H9 (cell line): ENCODE measurements around the gene MLPH. TPM values are rescaled to one million over a fixed set of nuclear protein-coding genes. Genes with fewer than 3 reads are reported as not detected.

ENCODE experiments used
- DNase-seq: peaks from one replicate; pipeline ENCODE4 v3.0.0-alpha.2; 2017
- H2AFZ ChIP-seq: one replicate; pipeline ENCODE4 v1.6.1; 2013; ENCODE audit warnings: mild to moderate bottlenecking, low read length, control low read depth, moderate library complexity
- H2AK5ac ChIP-seq: 2 replicates; pipeline ENCODE4 v1.6.1; 2013; ENCODE audit warnings: low read length, control low read depth, mixed read lengths; ENCODE audit not compliant: insufficient read length
- H2BK120ac ChIP-seq: one replicate; pipeline ENCODE4 v1.6.1; 2013; ENCODE audit warnings: low read depth, mild to moderate bottlenecking, low read length, control low read depth, inconsistent platforms; ENCODE audit not compliant: poor library complexity, severe bottlenecking
- H2BK12ac ChIP-seq: 2 replicates; pipeline ENCODE4 v1.6.1; 2013; ENCODE audit warnings: low read length, control low read depth, mixed read lengths, low read depth; ENCODE audit not compliant: insufficient read length
- H2BK15ac ChIP-seq: 2 replicates; pipeline ENCODE4 v1.6.1; 2013; ENCODE audit warnings: low read depth, low read length, control low read depth
- H2BK20ac ChIP-seq: one replicate; pipeline ENCODE4 v1.6.1; 2013; ENCODE audit warnings: low read depth, mild to moderate bottlenecking, low read length, control low read depth, inconsistent platforms; ENCODE audit not compliant: poor library complexity, severe bottlenecking
- H2BK5ac ChIP-seq: 2 replicates; pipeline ENCODE4 v1.6.1; 2013; ENCODE audit warnings: low read length, control low read depth, mixed read lengths; ENCODE audit not compliant: insufficient read length
- H3K14ac ChIP-seq: 2 replicates; pipeline ENCODE4 v1.6.1; 2013; ENCODE audit warnings: low read length, control low read depth; ENCODE audit not compliant: insufficient read depth
- H3K18ac ChIP-seq: 2 replicates; pipeline ENCODE4 v1.6.1; 2013; ENCODE audit warnings: low read depth, mild to moderate bottlenecking, mixed read lengths, low read length, control low read depth; ENCODE audit not compliant: insufficient read length
- H3K23ac ChIP-seq: 2 replicates; pipeline ENCODE4 v1.6.1; 2013; ENCODE audit warnings: low read length, control low read depth, mixed read lengths, low read depth; ENCODE audit not compliant: insufficient read length
- H3K23me2 ChIP-seq: 2 replicates; pipeline ENCODE4 v1.6.1; 2013; ENCODE audit warnings: low read depth, mild to moderate bottlenecking, mixed read lengths, low read length, control low read depth; ENCODE audit not compliant: insufficient read length, poor library complexity, severe bottlenecking
- H3K27ac ChIP-seq: 2 replicates; pipeline ENCODE4 v1.5.1; 2013; ENCODE audit warnings: low read length, control low read depth, mixed read lengths, low read depth; ENCODE audit not compliant: insufficient read length
- H3K27me3 ChIP-seq: 2 replicates; pipeline ENCODE4 v1.6.1; 2013; ENCODE audit warnings: low read length, control low read depth, inconsistent platforms; ENCODE audit not compliant: insufficient read depth
- H3K4ac ChIP-seq: 2 replicates; pipeline ENCODE4 v1.6.1; 2013; ENCODE audit warnings: low read depth, mild to moderate bottlenecking, control low read depth, inconsistent platforms, low read length, moderate library complexity
- H3K4me1 ChIP-seq: 2 replicates; pipeline ENCODE4 v1.6.1; 2013; ENCODE audit warnings: low read length, control low read depth, inconsistent platforms; ENCODE audit not compliant: insufficient read depth
- H3K4me2 ChIP-seq: 2 replicates; pipeline ENCODE4 v1.6.1; 2013; ENCODE audit warnings: low read length, control low read depth, mixed read lengths; ENCODE audit not compliant: insufficient read length, insufficient read depth
- H3K56ac ChIP-seq: 2 replicates; pipeline ENCODE4 v1.6.1; 2013; ENCODE audit warnings: low read depth, mild to moderate bottlenecking, mixed read lengths, low read length, control low read depth; ENCODE audit not compliant: insufficient read length
- H3K79me1 ChIP-seq: 2 replicates; pipeline ENCODE4 v1.6.1; 2013; ENCODE audit warnings: low read depth, mild to moderate bottlenecking, moderate library complexity, low read length, control low read depth, inconsistent platforms; ENCODE audit not compliant: insufficient read depth, poor library complexity, severe bottlenecking
- H3K79me2 ChIP-seq: 2 replicates; pipeline ENCODE4 v1.6.1; 2013; ENCODE audit warnings: low read length, control low read depth, inconsistent platforms; ENCODE audit not compliant: insufficient read depth
- H3K9ac ChIP-seq: 2 replicates; pipeline ENCODE4 v1.6.1; 2013; ENCODE audit warnings: low read length, control low read depth, mixed read lengths; ENCODE audit not compliant: insufficient read length; ENCODE audit errors: extremely low read depth
- H3K9me3 ChIP-seq: one replicate; pipeline ENCODE4 v1.6.1; 2013; ENCODE audit warnings: low read depth, low read length, inconsistent platforms; ENCODE audit not compliant: control insufficient read depth
- H3T11ph ChIP-seq: one replicate; pipeline ENCODE4 v1.6.1; 2013; ENCODE audit warnings: mild to moderate bottlenecking, low read length, control low read depth, inconsistent platforms
- H4K20me1 ChIP-seq: one replicate; pipeline ENCODE4 v1.6.1; 2013; ENCODE audit not compliant: control insufficient read depth, insufficient read length, insufficient read depth
- H4K5ac ChIP-seq: 2 replicates; pipeline ENCODE4 v1.6.1; 2013; ENCODE audit warnings: low read depth, mild to moderate bottlenecking, mixed read lengths, low read length, control low read depth; ENCODE audit not compliant: insufficient read length
- H4K8ac ChIP-seq: replicated peaks from 2 replicates; pipeline ENCODE4 v1.6.1; 2013; ENCODE audit warnings: low read length, control low read depth, mixed read lengths, low read depth; ENCODE audit not compliant: insufficient read length
- H4K91ac ChIP-seq: 2 replicates; pipeline ENCODE4 v1.6.1; 2013; ENCODE audit warnings: low read depth, mild to moderate bottlenecking, moderate library complexity, mixed read lengths, low read length, control low read depth; ENCODE audit not compliant: insufficient read length
- H3K27ac Mint-ChIP-seq, 3 experiments: 2 replicates in 2 of 3; 3 replicates in 1 of 3; pipeline ENCODE4 v1.8.0; 2020 to 2021; ENCODE audit warnings: mixed read lengths in 3 of 3, mild to moderate bottlenecking in 1 of 3, moderate library complexity in 1 of 3
- H3K27me3 Mint-ChIP-seq: 2 replicates; pipeline ENCODE4 v1.8.0; 2021; ENCODE audit warnings: low read depth, mild to moderate bottlenecking, moderate library complexity, mixed read lengths
- H3K36me3 Mint-ChIP-seq, 3 experiments: 2 replicates in 2 of 3; 3 replicates in 1 of 3; pipeline ENCODE4 v1.8.0; 2020 to 2021; ENCODE audit warnings: low read depth in 3 of 3, mixed read lengths in 3 of 3; ENCODE audit not compliant: insufficient read depth in 1 of 3
- H3K4me1 Mint-ChIP-seq, 2 experiments: 2 replicates each; pipeline ENCODE4 v1.8.0; 2020; ENCODE audit warnings: mixed read lengths in 2 of 2
- H3K4me3 Mint-ChIP-seq, 2 experiments: 2 replicates in 1 of 2; 3 replicates in 1 of 2; pipeline ENCODE4 v1.8.0; 2020 to 2021; ENCODE audit warnings: mild to moderate bottlenecking in 2 of 2, mixed read lengths in 2 of 2, moderate library complexity in 1 of 2
- H3K9me3 Mint-ChIP-seq, 2 experiments: 2 replicates in 1 of 2; 3 replicates in 1 of 2; pipeline ENCODE4 v1.8.0; 2020; ENCODE audit warnings: mild to moderate bottlenecking in 2 of 2, mixed read lengths in 2 of 2, moderate library complexity in 1 of 2
- WGBS: extraction: QIAGEN DNeasy Blood & Tissue Kit; methylation state at CpG from one replicate; pipeline ENCODE4 v1.1.7; 2013; ENCODE audit warnings: missing lambda C conversion rate, low lambda C conversion rate, mixed read lengths; ENCODE audit not compliant: insufficient read length; ENCODE audit errors: extremely low coverage; 5-methylcytosine and 5-hydroxymethylcytosine counted together
- total RNA-seq: library from RNA; stranded (reverse); gene quantifications from 2 replicates; pipeline ENCODE4 v1.2.1, GENCODE V29; 2021
- TF ChIP-seq, protein P1 (sequence below): fragments of 200-600 bp; sonication (generic); conservative IDR thresholded peaks from 3 replicates; pipeline ENCODE4 v1.8.0; 2021; ENCODE audit warnings: antibody characterized with exemption, mild to moderate bottlenecking

MLPH gene
- total RNA-seq, 1 experiment from 2014 or later = 3.4 TPM

DNA sequence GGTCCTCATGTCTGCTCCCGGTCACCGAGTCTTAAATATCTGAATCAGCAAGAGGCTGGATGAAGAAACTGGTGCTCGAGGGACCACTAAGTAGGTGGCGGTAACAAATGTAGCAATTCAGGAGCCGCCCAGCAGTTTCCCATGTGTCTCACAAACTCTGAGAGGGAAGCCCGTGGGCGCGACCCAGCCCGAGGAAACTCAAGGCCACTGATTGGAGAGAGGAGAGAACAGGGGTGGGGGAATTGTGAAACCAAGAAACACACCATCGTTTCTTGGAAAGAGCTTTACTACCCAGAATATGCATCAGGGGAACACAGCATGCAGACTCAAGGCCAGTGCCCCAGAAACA, 10.8 kb downstream of the MLPH start:
- H2BK15ac ChIP-seq = no peak overlapping the region
- H2BK120ac ChIP-seq = no peak overlapping the region
- no peak overlapping the region for H2BK5ac ChIP-seq
- no peaks in the 10 kb centered on the region for H3K79me1 ChIP-seq
- peaks cover 13% of the 10 kb centered on the region for H3K27me3 Mint-ChIP-seq
- no peak overlapping the region for H3K27ac ChIP-seq
- H3K36me3 Mint-ChIP-seq = peaks cover 4 to 14% (median 7%) of the 10 kb centered on the region in 3 experiments; a peak in 3 of 7 replicates
- H3T11ph ChIP-seq = no peak overlapping the region
- DNase-seq = no peak
- H4K5ac ChIP-seq = no peak overlapping the region
- H3K4me1 ChIP-seq = peaks cover 4% of the 10 kb centered on the region; the same call in 1 of the 2 replicates
- no peak overlapping the region for H4K8ac ChIP-seq
- no peak overlapping the region for H3K4me2 ChIP-seq
- peaks cover 0 to 2% of the 10 kb centered on the region in 2 experiments; a peak in 1 of 5 replicates for H3K9me3 Mint-ChIP-seq
- H3K18ac ChIP-seq = no peak overlapping the region
- no peaks in the 10 kb centered on the region for H4K20me1 ChIP-seq
- H2BK20ac ChIP-seq = no peak overlapping the region
- no CpG with 5 or more reads among the region's 10 CpGs for WGBS
- no peak overlapping the region for H3K4ac ChIP-seq
- H2BK12ac ChIP-seq = no peak overlapping the region
- H3K9ac ChIP-seq = no peak overlapping the region
- no peak overlapping the region for H3K14ac ChIP-seq
- H3K4me1 Mint-ChIP-seq = peaks cover 19 to 20% of the 10 kb centered on the region in 2 experiments
- TF ChIP-seq, protein P1, sequence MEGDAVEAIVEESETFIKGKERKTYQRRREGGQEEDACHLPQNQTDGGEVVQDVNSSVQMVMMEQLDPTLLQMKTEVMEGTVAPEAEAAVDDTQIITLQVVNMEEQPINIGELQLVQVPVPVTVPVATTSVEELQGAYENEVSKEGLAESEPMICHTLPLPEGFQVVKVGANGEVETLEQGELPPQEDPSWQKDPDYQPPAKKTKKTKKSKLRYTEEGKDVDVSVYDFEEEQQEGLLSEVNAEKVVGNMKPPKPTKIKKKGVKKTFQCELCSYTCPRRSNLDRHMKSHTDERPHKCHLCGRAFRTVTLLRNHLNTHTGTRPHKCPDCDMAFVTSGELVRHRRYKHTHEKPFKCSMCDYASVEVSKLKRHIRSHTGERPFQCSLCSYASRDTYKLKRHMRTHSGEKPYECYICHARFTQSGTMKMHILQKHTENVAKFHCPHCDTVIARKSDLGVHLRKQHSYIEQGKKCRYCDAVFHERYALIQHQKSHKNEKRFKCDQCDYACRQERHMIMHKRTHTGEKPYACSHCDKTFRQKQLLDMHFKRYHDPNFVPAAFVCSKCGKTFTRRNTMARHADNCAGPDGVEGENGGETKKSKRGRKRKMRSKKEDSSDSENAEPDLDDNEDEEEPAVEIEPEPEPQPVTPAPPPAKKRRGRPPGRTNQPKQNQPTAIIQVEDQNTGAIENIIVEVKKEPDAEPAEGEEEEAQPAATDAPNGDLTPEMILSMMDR = no peak
- no peak overlapping the region for H3K27ac Mint-ChIP-seq
- no peak overlapping the region for H3K56ac ChIP-seq
- H3K79me2 ChIP-seq = no peaks in the 10 kb centered on the region
- no peak overlapping the region for H2AFZ ChIP-seq
- no peak overlapping the region for H3K23ac ChIP-seq
- no peak overlapping the region for H3K4me3 Mint-ChIP-seq
- H4K91ac ChIP-seq = no peak overlapping the region
- H2AK5ac ChIP-seq = no peak overlapping the region
- H3K27me3 ChIP-seq = no peaks in the 10 kb centered on the region
- H3K9me3 ChIP-seq = no peaks in the 10 kb centered on the region
- no peaks in the 10 kb centered on the region for H3K23me2 ChIP-seq
